Gastroesophageal sphincter (tissue), 4 donors: Measurements from ENCODE around the gene SMOC1. TPM values are rescaled to one million over a fixed set of nuclear protein-coding genes. Genes with fewer than 3 reads are reported as not detected.

Experiments used
- ATAC-seq: fragments of 150-250 bp; one replicate; pipeline ENCODE4 v1.9.1; 2016; ENCODE audit warnings: mild to moderate bottlenecking, moderate library complexity
- H3K27ac ChIP-seq, 4 donors: fragments of 200-600 bp; sonication (generic) in 3 of 4; 1 replicate in 3 of 4; 2 replicates in 1 of 4; pipeline ENCODE4 v1.5.1; 2016 to 2019
- H3K27me3 ChIP-seq: fragments of 200-600 bp; sonication (generic); one replicate; pipeline ENCODE4 v1.5.1; 2019
- H3K36me3 ChIP-seq, 2 donors: fragments of 200-600 bp; sonication (generic); one replicate each; pipeline ENCODE4 v1.5.1; 2019; ENCODE audit warnings: control low read depth in 1 of 2
- H3K4me1 ChIP-seq, 3 donors: fragments of 200-600 bp; sonication (generic); 1 replicate in 2 of 3; 2 replicates in 1 of 3; pipeline ENCODE4 v1.5.1; 2016 to 2019; ENCODE audit warnings: control low read depth in 2 of 3
- H3K4me3 ChIP-seq, 2 donors: fragments of 200-600 bp; sonication (generic); one replicate each; pipeline ENCODE4 v1.5.1; 2019; ENCODE audit warnings: mild to moderate bottlenecking in 1 of 2, moderate library complexity in 1 of 2
- H3K9me3 ChIP-seq, 3 donors: fragments of 200-600 bp; sonication (generic); one replicate each; pipeline ENCODE4 v1.5.1; 2017 to 2019; ENCODE audit warnings: control low read depth in 2 of 3
- CTCF ChIP-seq, 4 experiments: fragments of 200-600 bp in 2 of 4; fragments of 450-650 bp in 2 of 4; sonication (generic) in 1 of 4; IDR thresholded peaks; one replicate each; pipeline ENCODE4 v1.5.1; 2017 to 2019; ENCODE audit warnings: antibody characterized with exemption in 4 of 4, mild to moderate bottlenecking in 2 of 4, moderate library complexity in 2 of 4
- EP300 ChIP-seq: sonication (generic); formaldehyde crosslinking; IDR thresholded peaks from one replicate; pipeline ENCODE4 v1.6.1; 2017; ENCODE audit warnings: antibody characterized with exemption, mild to moderate bottlenecking
- POLR2A ChIP-seq, 2 donors: fragments of 450-650 bp; IDR thresholded peaks; one replicate each; pipeline ENCODE4 v1.6.1; 2017; ENCODE audit warnings: antibody characterized with exemption in 2 of 2, mild to moderate bottlenecking in 2 of 2, moderate library complexity in 1 of 2
- POLR2AphosphoS5 ChIP-seq: sonication (generic); formaldehyde crosslinking; IDR thresholded peaks from one replicate; pipeline ENCODE4 v1.6.1; 2017; ENCODE audit warnings: antibody characterized with exemption
- WGBS, 2 donors: methylation state at CpG; one replicate each; pipeline ENCODE4 v1.1.5; 2018; ENCODE audit warnings: low coverage in 1 of 2; 5-methylcytosine and 5-hydroxymethylcytosine counted together
- total RNA-seq, 4 donors: library from RNA; depleted of rRNA; stranded (reverse); fragments of >200 nt; gene quantifications; one replicate each; pipeline ENCODE4 v1.1.0, GENCODE V29; 2016

Gene SMOC1
- total RNA-seq, 4 donors from 2014 or later: 0.19 to 11.8 (median 0.31) TPM; not detected in 1

- Histone ChIP-seq H3K9me3 (peaks cover 0 to 33% (median 0%) of the 10 kb centered on the region in 3 donors), H3K27me3 (peaks cover 33% of the 10 kb centered on the region), H3K36me3 (no peaks in the 10 kb centered on the region), H3K4me3 (no peak overlapping the region), H3K27ac (no peak overlapping the region), H3K4me1 (no peaks in the 10 kb centered on the region)
- 53 to 100% methylated on average over 1 of the region's 1 CpG for whole genome bisulfite sequencing, 2 donors
- no peak for ATAC-seq
- TF ChIP-seq EP300 (no peak), POLR2AphosphoS5 (no peak), POLR2A (IDR thresholded peaks at IDR 0.05) (no peak), CTCF (IDR thresholded peaks at IDR 0.05) (no peak)
Measured at GRCh38 chr14:69945347-69945746, 66.1 kb downstream of the SMOC1 start.

GRCh38 chr14:69945912-69946311 lies 66.7 kb downstream of the SMOC1 start:
- Histone ChIP-seq H3K27me3 (peaks cover 32% of the 10 kb centered on the region), H3K36me3 (no peaks in the 10 kb centered on the region), H3K9me3 (peaks cover 0 to 33% (median 0%) of the 10 kb centered on the region in 3 donors), H3K4me1 (no peaks in the 10 kb centered on the region), H3K27ac (no peak overlapping the region), H3K4me3 (no peak overlapping the region)
- no peak for TF ChIP-seq POLR2AphosphoS5
- no peak for ATAC-seq

DNA sequence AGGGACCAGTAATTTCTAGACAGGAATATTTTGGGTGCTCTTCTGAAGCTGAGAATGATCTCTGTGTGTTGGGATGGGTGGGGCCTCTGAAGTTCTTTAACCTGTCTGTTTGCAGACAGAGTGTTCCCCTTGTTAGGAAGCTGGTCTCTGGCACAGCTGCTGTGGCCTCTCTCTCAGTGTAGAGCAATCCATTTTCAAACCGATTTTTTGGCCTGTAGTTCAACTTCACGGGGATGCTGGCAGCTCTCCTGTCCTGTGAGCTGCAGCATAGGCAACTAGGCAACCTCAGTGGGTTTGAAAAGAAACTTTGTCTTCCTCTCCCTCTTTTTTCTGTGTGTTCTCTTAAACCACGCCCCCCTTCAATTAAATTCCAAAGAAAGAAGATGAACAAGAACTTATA lies 69.1 kb downstream of the SMOC1 start:
- Histone ChIP-seq H3K9me3 (peaks cover 0 to 33% (median 0%) of the 10 kb centered on the region in 3 donors), H3K27ac (no peak overlapping the region), H3K27me3 (peaks cover 20% of the 10 kb centered on the region), H3K4me3 (no peak overlapping the region), H3K36me3 (no peaks in the 10 kb centered on the region), H3K4me1 (no peaks in the 10 kb centered on the region)
- WGBS, 2 donors: 54% methylated on average over 3 of the region's 3 CpGs; no CpG with 5 or more reads in 1 of the 2 donors
- no peak for TF ChIP-seq POLR2A (IDR thresholded peaks at IDR 0.05)
- TF ChIP-seq POLR2AphosphoS5: no peak
- TF ChIP-seq CTCF (IDR thresholded peaks at IDR 0.05): no peak
- no peak for TF ChIP-seq EP300
- ATAC-seq: no peak

- peaks cover 29% of the 10 kb centered on the region for H3K27me3 ChIP-seq
- WGBS, 2 donors: 85% methylated on average over 3 of the region's 3 CpGs
- no peaks in the 10 kb centered on the region for H3K36me3 ChIP-seq
- H3K9me3 ChIP-seq: peaks cover 0 to 11% (median 0%) of the 10 kb centered on the region in 3 donors
- no peak for TF ChIP-seq POLR2A (IDR thresholded peaks at IDR 0.05)
- no peak for TF ChIP-seq POLR2AphosphoS5
- no peak for TF ChIP-seq EP300
- TF ChIP-seq CTCF (IDR thresholded peaks at IDR 0.05): no peak
- no peak overlapping the region for H3K4me3 ChIP-seq
- no peak for ATAC-seq
- no peaks in the 10 kb centered on the region for H3K4me1 ChIP-seq
- H3K27ac ChIP-seq: no peak overlapping the region
Measured at GRCh38 chr14:69951263-69951662, 72.0 kb downstream of the SMOC1 start.

GRCh38 chr14:69951935-69952334 lies 72.7 kb downstream of the SMOC1 start:
- 87% methylated on average over 3 of the region's 9 CpGs; no CpG with 5 or more reads in 1 of the 2 donors for whole genome bisulfite sequencing, 2 donors
- no peak for ATAC-seq
- no peak overlapping the region for H3K27ac ChIP-seq
- H3K4me3 ChIP-seq: no peak overlapping the region
- peaks cover 29% of the 10 kb centered on the region for H3K27me3 ChIP-seq
- TF ChIP-seq POLR2A (IDR thresholded peaks at IDR 0.05): no peak
- peaks cover 0 to 4% (median 0%) of the 10 kb centered on the region in 3 donors for H3K9me3 ChIP-seq
- H3K36me3 ChIP-seq: no peaks in the 10 kb centered on the region
- no peaks in the 10 kb centered on the region for H3K4me1 ChIP-seq

DNA sequence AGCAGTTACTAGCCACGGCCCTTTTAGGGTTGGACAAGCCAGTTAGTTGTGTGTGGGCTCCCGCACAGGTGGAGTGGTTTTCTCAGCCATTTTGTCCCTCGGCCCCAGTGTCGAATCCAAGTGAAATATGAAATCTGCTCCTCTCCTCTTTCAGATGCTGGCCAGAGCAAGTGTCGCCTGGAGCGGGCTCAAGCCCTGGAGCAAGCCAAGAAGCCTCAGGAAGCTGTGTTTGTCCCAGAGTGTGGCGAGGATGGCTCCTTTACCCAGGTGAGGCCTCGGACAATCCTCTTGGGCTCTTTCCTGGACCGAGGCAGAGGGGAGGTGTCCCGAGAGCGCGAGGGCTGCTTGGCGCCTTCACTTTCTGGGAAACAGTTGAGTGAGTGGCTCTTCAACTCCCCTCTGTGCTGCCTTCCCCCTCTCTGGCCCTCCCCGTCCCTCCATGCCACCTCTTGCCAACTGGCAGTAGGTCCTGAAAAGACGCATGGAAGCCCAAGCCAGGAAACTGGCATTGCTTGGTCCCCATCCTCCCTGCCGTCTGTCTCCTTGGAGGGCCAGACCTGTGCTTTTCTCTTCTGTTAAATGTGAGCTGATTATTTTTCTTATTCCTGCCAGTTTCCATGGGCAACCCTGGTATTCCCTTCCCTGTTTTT lies 74.2 kb downstream of the SMOC1 start:
- H3K9me3 ChIP-seq: no peaks in the 10 kb centered on the region
- no peak overlapping the region for H3K4me3 ChIP-seq
- 75 to 82% methylated on average over 2 to 14 of the region's 16 CpGs for WGBS, 2 donors
- no peaks in the 10 kb centered on the region for H3K4me1 ChIP-seq
- ATAC-seq: no peak
- TF ChIP-seq CTCF (IDR thresholded peaks at IDR 0.05): no peak
- no peak for TF ChIP-seq POLR2AphosphoS5
- no peak for TF ChIP-seq EP300
- TF ChIP-seq POLR2A (IDR thresholded peaks at IDR 0.05): no peak
- H3K36me3 ChIP-seq: no peaks in the 10 kb centered on the region
- peaks cover 29% of the 10 kb centered on the region for H3K27me3 ChIP-seq
- H3K27ac ChIP-seq: no peak overlapping the region
